Islet precursor cell (in vitro differentiated cells): Measurements from ENCODE around the gene PLSCR1.

ENCODE experiments used
- DNase-seq: peaks from one replicate; pipeline ENCODE4 v3.0.0-alpha.2; 2018

PLSCR1 gene, protein sequence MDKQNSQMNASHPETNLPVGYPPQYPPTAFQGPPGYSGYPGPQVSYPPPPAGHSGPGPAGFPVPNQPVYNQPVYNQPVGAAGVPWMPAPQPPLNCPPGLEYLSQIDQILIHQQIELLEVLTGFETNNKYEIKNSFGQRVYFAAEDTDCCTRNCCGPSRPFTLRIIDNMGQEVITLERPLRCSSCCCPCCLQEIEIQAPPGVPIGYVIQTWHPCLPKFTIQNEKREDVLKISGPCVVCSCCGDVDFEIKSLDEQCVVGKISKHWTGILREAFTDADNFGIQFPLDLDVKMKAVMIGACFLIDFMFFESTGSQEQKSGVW

DNA sequence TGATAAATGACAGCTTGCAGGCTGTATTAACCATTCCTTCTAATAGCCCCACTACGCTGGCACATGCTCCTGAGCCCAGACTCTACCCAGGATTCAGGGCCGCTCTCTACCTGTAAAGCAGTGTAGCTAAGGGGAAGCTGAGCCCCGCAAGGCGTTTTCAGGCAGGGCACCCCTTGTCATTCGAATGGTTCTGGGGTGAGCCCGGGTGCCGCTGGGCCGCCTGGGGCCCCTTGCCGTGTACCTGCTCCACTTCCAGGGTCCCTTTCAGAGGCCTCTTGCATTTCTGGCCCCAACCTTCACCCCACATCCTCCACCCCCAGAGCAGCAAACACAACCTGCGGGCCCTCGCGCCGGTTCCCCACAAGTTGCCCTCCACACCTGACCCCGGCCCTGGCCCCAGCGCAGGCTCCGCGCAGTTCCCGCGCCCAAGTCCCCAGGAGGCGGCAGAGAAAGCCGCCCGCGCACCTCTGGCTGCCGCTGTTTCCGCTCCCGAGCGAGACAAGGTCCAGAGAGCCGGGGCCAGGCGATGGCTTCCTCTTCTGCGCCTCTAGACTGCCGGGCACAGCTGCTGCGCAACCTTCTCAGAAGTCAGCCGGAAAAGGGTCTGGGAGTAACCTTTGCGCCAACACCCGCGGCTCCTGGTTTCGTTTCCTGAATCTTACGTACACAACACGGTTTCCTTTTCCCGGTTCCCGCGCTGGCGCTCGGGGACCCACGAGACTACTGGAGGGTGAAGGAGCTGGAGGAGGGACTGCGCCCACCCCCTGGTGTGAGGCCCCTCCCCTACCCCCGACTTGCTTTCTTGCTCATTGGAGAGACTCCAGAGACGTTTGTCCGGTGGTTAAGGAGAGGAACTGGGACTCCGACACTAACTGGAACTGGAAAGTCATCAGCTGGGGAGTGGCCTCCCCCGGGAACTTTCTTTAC, at the start of gene PLSCR1:
Gene PLSCR1 (minus strand): TSS at position 606 of the 927 bp plus-strand sequence. CDS start 8,055 bp downstream, outside the sequence.
- peak; percentile 98 for DNase-seq

DNA sequence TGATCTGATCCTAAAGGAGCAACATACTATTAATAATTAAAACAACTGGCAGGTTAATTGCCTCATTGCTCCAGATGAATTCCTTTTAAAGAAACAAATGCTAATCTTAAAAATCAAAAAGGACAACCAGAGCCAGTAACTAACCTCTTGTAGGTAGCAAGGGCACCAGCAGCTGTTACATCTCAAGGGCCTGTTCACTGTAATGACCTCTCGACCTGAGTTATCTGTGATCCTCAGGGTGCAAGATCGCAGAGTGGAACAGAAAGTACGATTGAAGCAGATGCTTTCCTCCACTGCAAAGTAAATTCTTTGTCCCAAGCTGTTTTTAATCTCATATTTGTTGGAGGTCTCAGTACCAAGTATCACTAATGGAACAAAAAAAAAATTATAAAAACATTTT, 49.4 kb upstream of the PLSCR1 start:
- DNase-seq, result no peak

DNA sequence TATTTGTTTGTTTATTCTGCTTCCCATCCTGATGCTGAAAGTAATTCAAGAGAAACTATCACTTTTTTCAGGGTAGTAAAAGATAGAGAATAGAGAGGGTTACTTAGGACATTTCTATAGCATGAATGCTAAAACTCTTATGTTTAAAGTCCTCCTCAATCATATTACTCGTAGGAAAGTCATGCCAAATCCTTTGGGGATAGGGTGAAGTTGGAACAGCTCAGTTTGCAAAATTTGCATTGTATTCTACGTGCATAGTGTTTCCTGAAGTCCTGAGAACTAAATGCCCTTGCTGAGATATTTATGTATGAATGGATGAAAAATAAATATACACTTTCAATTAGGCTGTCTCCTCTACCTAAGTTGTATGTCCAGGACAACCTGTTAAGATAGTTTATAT, 46.1 kb upstream of the PLSCR1 start:
- DNase-seq, result no peak

DNA sequence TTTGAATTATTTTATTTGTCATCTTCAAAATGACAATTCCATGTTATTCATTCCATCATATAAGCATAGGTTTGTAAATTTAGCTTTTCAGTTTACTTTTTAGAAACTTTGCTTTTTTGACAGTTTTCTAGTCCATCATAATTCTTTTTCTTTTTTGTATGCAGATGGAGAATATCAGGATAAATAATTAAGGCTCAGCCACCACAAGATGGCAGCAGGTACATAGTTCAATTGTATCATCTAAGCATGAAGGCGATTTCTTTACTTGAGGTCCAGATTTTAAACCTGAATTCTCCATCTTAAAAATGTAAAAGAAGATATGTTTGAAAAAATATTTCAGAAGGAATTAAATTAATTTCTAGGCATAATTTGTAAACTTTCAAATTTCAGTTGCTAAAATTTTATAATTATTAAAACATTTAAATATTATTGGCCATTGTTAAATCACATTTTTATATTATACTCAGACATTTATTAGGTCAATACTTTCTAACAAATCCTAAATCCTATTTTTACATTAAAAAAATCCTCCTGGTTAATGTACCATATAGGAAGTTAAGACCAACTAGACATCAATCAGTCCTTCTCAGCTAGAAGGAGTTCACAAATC, 45.6 kb upstream of the PLSCR1 start:
- DNase-seq, result no peak

DNA sequence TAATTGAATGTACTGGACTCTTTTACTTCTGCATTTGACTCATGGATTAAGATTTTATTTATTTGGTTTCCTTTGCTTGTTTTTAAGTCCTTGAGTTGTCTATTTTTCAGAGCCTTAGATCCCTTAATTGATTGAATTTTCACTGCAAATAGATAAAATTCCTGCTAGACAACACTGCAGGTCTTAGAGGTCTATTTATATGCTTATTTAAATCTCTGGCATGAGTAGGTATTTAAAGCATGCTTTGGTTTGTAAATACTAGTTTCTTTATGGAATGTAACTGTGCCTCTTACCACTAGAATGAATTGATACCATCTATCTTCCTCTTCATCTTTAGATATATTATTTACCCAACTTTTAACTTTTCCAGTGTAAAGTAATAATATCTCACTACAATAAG, 40.7 kb upstream of the PLSCR1 start:
- DNase-seq, result no peak

DNA sequence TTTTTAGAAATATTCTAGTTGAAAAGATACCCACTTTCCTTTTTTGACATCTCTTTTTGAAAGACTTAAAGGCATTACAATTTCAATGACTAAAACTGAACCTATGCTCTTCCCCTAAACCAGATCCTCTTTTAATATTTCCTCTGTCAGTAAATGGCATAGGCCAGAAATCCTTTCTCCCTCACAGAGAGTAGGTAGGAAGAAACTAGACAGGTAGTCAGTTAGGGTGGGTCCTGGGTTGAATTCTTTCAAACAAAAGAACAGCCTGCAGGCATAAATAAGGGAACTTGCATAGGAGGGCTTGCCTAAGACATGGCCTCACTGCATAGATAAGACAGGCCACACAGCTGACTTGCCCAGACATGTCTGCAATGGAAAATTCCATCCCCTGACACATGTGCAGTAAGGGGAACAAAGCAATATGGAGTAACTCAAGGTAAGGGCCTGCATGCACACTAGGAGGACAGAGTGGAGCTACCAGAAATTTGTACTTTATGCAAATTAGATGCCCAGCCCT, 37.6 kb upstream of the PLSCR1 start:
- peak; percentile 88 for DNase-seq

DNA sequence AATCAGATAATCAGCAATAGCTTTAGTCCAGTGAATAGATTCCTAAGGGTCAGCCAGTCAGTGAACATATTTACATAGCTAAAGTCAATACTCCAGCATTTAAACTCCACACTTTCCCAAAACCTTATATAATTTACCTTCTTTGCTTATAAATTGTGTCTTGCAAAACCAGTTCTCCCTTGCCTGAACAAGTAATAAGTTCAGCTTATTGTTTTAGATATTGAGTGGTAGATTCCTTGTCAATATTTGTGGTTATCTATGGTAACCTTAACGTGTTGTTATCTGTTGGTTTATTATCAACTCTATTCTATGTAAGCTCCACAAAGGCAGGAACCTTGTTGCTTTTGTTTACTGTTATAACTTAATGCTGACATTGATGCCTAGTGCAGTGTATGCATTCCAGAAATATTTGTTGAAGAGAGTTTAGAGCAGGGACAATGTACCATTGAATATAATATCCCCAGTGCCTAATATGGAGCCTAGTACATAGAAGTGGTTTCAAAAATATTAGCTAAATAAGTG, 36.7 kb upstream of the PLSCR1 start:
- DNase-seq, result no peak

DNA sequence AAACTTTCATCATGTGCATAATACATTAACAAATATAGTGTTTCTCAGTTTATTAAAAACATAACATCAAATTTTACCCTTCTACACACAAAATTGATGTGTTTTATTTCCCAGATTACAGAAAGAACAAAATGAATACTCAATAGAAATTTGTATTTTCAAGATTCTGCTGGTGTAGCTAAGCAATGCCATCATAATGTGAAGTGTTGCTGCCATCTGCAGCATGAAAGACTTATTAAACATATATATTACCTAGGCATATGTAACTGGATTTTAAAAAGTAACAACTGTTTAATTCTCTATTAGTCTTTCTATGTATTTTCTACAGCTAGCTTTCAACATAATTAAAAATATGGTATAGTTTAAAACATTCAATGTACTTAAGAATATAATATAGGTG, 33.3 kb upstream of the PLSCR1 start:
- DNase-seq, result no peak

DNA sequence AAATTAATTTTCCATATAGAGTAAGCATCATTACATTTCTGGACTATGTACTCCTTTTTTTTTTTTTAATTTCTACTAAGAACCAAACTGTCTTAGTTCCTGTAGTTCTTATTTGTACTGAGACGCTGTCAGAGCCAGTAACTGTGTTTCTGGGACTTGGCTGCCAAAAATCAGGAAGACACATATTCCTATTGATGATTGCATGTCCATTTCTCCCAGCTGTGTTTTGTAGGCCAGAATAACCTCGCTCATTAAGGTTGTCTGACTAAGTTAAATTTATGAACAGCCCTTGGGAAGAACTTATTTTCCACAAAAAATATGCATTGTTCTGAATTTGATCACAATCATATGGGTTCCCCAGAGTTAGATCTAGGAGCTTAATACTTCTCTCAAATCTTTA, 31.2 kb upstream of the PLSCR1 start:
- no peak for DNase-seq

DNA sequence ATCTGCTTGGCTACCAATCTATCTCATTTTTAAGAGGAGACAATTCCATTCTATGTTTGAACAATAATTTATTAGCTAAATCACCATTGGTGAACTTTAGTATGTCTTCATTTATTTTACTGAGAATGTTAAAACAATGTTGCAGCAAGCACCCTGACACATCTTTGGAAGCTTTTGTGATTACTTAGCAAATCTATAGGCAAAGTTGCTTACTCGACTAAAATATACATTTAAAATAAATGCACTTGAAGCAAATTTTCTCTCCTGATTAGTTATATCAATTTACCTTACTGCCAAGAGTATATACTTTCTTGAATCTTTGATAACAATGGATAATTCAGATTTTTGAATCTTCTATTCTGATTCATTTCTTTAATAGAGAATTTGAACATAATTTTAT, 29.8 kb upstream of the PLSCR1 start:
- DNase-seq, result no peak

DNA sequence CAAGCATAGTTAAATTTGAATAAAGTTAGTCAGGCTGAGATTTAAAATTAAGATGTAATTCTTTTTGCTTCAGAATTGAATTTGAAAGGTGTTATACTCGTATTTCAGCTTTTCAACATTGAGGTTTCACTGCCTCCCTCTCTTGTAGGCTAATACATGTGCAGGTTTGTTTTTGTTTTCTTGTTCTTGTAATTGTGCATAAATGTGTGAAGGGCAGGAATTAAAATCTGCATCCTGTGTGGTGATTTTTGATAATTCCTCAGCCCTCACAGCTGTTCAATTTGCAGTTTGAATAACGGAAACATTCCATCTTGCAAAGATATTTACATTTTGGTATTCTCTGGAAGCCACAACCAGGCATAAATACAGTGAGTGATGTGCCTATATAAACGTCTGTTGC, 24.9 kb upstream of the PLSCR1 start:
- DNase-seq, result no peak

DNA sequence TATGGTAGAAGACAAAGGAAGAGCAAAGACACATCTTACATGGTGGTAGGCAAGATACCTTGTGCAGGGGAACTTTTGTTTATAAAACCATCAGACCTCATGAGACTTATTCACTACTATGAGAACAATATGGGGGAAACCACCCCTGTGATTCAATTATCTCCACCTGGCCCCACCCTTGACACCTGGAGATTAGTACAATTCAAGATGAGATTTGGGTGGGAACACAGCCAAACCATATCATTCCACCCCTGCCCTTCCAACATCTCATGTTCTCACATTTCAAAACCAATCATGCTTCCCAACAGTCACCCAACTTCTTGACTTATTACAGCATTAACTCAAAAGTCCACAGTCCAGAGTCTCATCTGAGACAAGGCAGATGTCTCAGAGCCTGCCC, 21.7 kb upstream of the PLSCR1 start:
- DNase-seq, result no peak

DNA sequence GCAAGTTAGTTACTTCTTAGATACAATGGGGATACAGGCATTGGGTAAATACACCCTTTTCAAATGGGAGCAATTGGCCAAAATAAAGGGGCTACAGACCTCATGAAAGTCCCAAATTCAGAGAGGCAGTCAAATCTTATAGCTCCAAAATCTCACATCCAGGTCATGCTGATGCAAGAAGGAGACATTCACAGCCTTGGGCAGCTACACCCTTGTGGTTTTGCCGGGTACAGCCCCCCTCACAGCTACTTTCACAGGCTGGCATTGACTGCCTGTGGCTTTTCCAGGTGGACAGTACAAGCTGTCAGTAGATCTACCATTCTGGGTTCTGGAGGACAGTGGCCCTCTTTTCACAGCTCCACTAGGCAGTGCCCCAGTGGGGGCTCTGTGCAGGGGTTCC, 17.5 kb upstream of the PLSCR1 start:
- no peak for DNase-seq

DNA sequence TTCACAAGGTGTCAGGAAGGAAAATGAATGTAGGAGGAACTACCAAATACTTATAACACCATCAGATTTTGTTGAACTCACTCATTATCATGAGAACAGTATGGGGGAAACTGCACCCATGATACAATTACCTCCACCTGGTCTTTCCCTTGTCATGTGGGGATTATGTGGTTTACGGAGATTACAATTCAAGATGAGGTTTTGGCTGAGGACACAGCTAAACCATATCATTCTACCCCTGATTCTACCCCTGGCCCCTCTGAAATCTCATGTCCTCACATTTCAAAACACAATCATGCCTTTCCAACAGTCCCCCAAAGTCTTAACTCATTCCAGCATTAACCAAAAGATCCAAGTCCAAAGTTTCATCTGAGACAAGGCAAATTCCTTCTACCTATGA, 17.1 kb upstream of the PLSCR1 start:
- no peak for DNase-seq

DNA sequence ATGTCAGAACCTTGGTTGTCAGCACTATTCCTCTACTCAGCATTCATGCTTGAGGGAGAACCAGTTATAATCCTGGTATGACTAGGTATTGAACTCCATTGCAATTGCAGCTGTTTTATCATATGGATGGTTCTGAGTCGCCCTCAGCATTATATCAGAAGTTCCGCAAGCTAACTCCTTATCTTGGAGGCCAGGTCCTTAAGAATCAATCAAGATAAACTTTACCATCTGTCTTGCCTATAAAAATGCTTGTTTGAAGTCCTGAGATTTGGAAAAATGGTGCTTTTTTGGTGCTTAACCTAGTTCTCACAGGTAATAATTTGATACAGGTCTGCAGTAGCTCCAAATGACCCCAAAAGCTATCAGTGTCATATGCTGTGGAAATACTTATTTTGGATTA, 16.3 kb upstream of the PLSCR1 start:
- DNase-seq, result no peak

DNA sequence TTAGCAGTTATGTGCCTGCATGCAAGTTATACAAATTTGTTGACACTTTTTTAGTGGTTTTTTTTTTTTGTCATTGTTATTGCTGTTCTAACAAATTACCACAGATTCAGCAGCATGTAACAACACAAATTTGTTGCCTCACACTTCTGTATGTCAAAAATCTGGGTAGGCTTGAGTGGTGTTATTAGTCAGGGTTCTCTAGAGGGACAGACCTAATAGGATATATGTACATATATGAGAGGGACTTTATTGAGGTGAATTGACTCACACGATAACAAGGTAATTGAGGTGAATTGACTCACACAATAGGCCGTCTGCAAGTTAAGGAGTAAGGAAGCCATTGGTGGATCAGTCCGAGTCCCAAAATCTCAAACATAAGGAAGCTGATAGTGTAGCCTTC, 15.0 kb upstream of the PLSCR1 start:
- no peak for DNase-seq

DNA sequence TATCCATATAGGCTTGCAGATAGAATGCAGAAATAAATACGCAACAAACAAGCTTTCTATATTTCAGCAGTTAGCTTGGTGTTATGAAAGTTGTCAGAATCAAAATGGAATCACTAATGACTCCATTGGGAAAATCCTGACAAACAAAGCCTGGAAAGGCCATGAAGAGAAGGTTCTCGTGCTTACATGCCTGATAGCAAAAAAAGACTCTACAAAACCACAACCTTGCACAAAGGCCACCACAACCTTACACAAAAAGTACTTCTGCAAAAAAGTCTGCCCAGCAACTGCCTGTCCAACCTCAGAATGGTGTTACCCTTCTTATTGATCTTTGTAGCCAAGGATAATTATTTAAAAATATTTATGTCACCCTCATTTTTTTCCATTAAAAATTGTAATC, 14.4 kb upstream of the PLSCR1 start:
- no peak for DNase-seq

DNA sequence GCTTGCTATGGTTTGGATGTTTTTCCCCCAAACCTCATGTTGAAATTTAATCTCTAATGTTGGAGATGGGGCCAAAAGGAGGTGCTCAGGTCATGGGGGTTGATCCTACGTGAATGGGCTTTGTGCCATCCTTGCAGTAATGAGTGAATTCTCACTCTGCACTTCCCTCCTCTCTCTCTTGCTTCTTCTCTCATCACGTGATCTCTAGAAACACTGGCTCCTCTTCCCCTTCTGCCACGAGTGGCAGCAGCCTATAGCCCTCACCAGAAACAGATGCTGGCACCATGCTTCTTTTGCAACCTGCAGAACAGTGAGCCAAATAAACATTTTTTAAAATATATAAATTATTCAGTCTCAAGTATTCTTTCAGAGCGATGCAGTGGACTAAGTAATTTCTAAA, 13.3 kb upstream of the PLSCR1 start:
- no peak for DNase-seq

DNA sequence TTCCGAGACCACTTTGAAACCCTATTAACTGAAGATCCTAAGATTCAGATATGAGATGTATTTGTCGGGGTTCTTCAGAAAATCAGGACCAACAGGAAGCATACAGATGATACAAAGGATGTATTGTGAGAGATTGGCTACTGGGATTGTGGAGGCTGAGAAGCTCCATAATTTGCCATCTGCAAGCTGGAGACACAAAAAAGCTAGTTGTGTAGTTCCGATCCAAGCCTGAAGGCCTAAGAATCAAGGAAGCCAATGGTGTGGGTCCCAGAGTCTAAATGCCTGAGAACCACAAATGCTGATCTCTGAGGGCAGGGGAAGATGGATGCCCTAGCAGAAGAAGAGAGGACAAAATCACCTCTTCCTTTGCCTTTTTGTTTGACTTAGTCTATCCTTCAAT, 10.9 kb upstream of the PLSCR1 start:
- no peak for DNase-seq

DNA sequence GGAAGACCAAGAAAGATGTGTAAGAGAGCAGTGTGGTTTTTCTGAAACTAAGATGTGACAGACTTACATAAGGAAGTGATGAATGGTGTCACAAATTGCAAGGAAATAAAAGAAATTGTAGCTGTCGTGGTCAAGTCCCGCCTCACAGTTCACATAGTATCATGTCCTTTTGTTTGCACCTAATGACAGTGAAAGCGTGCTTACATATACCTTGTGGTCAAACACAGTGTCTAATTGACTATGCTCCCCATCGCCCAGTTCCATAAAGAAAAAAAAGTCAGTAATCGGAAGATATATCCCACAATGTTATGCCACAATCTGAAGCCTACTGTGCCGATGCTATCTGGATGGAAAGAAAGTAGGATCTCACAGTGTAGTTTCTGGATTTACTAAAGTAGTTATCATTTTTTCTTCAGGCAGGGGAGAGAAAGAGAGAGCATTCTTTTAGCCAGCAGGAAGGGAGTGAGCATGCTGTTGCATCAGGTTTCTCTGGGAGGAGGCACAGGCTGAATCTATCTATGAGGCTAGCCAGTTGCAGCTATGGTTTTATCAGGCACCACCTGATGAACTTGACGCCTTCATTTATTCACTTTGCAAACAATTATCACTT, 9.8 kb upstream of the PLSCR1 start:
- DNase-seq, result no peak

DNA sequence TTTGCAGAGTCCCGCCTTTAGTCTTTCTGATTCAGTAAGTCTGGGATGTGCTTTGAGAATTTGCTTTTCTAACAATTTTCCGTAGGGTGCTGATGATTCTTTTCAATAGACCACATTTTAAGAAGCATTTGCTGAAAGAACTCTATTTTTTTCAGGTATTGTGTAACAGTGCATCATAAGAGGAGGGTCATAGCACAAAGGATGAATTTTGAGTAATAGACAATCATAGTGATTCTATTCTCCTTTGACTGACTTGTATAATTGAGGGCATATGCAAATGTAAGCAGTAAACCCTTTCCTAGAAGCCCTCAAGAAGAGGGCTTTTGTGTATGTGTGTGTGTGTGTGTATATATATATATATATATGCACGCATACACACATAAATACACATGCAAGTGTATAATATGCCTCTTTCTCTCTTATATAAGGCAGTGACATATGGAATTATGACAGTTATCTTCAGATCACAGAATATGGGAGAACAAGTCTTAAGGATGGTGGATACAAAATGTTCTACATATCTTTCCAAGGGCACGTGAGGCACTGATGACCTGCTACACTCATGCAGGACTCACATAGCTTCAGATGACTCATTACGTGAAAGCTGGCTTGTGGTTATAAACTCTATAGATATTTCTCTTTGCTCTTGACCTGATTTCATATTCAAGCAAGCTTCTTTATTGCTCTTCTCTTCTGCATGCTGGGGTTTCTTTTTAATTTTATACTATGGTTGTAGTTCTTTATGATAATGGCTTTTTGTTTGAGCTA, 6.5 kb upstream of the PLSCR1 start:
- DNase-seq, result no peak

DNA sequence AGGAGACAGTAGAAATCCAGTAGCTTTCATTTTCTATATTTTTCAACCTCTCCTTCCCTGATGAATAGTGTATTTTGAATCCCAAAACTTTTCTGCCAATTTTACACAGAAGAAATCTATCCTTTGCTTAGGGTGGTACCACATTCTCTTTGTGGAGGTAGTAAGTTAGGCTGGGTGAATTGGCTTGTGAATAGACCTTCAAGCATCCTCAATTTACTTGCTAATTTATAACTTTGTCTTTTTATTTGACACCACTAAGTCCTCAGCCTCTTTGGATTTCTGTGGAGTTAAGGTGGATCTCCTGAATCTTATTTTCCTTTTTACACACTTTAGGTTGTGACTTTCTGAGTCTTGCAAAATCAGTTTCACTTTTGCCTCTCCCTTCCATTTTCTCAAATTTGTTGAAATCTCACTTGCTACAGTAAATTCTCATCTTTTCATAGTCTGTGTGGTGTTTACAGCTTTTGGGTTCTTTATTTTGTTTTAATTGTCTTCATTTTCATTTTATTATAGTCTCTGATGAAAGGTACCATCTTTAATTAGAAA, 5.7 kb upstream of the PLSCR1 start:
- no peak for DNase-seq
